Activated naive CD8-positive, alpha-beta T cell treated with anti-CD3 and anti-CD28 coated beads, Interleukin-2, amount 10 ng/mL, durations not matched to agents 7 days and 5 days (primary cell): ENCODE data around the gene TCEA2. TPM values are rescaled to one million over a fixed set of nuclear protein-coding genes. Genes with fewer than 3 reads are reported as not detected.

Experiments
- ATAC-seq: fragments of 150-1000 bp; cut with Tn5 transposase; one replicate; pipeline ENCODE4 v1.10.0; 2021; ENCODE audit warnings: low read depth, moderate library complexity
- POLR2A ChIA-PET: fragments of 350-600 bp; sonication (Branson Sonifier 250); formaldehyde crosslinking; loops from one replicate; lab custom pipeline; 2021; ENCODE audit warnings: antibody characterized with exemption; lab: Charles Lee
- DNase-seq: peaks from one replicate; pipeline ENCODE4 v3.0.0; 2021
- H3K27ac Mint-ChIP-seq: one replicate; pipeline ENCODE4 v1.8.0; 2022; ENCODE audit warnings: mild to moderate bottlenecking, mixed read lengths
- H3K27me3 Mint-ChIP-seq: one replicate; pipeline ENCODE4 v1.8.0; 2022; ENCODE audit warnings: mild to moderate bottlenecking, moderate library complexity, mixed read lengths
- H3K36me3 Mint-ChIP-seq: one replicate; pipeline ENCODE4 v1.8.0; 2021; ENCODE audit warnings: mild to moderate bottlenecking, mixed read lengths
- H3K4me1 Mint-ChIP-seq: one replicate; pipeline ENCODE4 v1.8.0; 2021; ENCODE audit warnings: mixed read lengths
- H3K4me3 Mint-ChIP-seq: one replicate; pipeline ENCODE4 v1.8.0; 2022; ENCODE audit warnings: mild to moderate bottlenecking, moderate library complexity, mixed read lengths
- H3K9me3 Mint-ChIP-seq: one replicate; pipeline ENCODE4 v1.8.0; 2021; ENCODE audit warnings: mixed read lengths
- total RNA-seq, 2 experiments: library from RNA; stranded (reverse); gene quantifications; one replicate each; pipeline ENCODE4 v1.2.3, GENCODE V29; 2021

TCEA2 gene
- total RNA-seq, 2 experiments from 2014 or later = 65.3 to 74.9 TPM

DNA sequence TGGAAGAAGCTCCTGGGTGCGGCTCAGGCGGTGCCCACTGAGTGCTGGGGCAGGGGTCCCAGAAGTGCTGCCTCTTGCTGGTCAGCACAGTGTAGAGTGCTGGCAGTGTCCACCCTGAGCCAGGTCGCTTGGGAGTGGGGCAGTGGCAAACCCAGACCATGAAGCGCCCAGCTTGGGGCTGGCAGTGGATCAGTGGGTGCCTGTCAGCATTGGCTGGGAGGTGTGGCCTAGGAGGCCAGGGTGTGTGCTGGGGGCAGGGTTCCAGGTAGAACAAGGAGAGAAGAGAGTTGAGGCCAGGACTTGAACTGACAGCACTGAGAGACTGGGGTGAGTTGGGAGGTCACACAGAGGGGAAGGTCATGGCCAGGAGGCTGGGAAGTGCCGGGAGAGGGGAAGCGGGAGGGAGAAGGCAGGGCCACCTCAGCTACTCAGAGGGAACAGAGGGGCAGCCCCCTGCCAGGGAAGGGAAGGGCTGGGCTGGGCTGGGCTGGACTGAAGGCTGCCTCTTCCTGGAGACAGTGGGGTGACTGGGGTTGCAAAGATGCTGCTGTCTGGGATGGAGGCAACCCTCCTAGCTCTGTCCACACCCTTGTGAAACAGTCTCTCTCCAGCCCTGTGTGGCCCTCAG is 4.1 kb downstream of the TCEA2 start:
- peak overlapping the region; percentile 38 for H3K4me3 Mint-ChIP-seq
- ATAC-seq (no peak), DNase-seq (no peak)
- H3K4me1 Mint-ChIP-seq = peaks cover 41% of the 10 kb centered on the region
- no peaks in the 10 kb centered on the region for H3K27me3 Mint-ChIP-seq
- H3K27ac Mint-ChIP-seq = peak overlapping the region; percentile 84
- H3K9me3 Mint-ChIP-seq = no peaks in the 10 kb centered on the region
- POLR2A ChIA-PET = interaction anchor here (1.2 to 7.4 kb wide), 2 partner anchors 11 to 29 kb away, joined by 3 to 114 read pairs; partner anchors contain the start of genes OPRL1 and RGS19
- no peaks in the 10 kb centered on the region for H3K36me3 Mint-ChIP-seq

DNA sequence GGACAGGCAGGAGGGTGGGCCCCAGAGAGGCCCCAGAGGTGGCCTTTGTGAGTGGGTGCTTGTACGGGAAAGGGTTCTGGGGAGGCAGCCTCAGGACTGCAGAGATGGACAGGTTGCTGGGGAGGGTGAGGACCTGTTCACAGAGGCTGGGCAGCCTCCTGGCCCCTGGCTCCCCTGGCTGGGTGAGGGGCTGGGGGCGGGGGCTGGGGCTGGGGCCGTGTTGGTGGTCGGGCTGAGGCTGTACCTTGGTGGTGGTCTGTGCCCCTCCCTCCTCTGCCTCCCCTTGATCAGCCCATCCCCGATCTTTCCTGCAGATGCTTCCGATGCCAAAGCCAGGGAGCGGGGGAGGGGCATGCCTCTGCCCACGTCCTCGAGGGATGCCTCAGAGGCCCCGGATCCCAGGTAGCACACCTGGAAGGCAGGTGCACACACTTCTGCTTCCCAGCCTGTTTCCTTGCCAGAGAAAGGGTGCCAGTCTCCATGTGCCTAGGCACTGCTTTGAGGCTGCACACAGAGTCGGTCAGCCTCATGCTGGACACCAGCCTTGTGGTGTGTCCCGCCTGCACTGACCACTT is 4.8 kb downstream of the TCEA2 start:
- Mint-ChIP-seq H3K36me3 (no peaks in the 10 kb centered on the region), H3K4me3 (peak overlapping the region; percentile 38), H3K27me3 (no peaks in the 10 kb centered on the region), H3K27ac (peak overlapping the region; percentile 84), H3K4me1 (peaks cover 44% of the 10 kb centered on the region), H3K9me3 (no peaks in the 10 kb centered on the region)
- POLR2A ChIA-PET = interaction anchor here (1.0 to 7.4 kb wide), 2 partner anchors 10 to 88 kb away, joined by 3 to 114 read pairs; partner anchors contain the start of genes OPRL1 and RGS19
- DNase-seq (no peak), ATAC-seq (no peak)

DNA sequence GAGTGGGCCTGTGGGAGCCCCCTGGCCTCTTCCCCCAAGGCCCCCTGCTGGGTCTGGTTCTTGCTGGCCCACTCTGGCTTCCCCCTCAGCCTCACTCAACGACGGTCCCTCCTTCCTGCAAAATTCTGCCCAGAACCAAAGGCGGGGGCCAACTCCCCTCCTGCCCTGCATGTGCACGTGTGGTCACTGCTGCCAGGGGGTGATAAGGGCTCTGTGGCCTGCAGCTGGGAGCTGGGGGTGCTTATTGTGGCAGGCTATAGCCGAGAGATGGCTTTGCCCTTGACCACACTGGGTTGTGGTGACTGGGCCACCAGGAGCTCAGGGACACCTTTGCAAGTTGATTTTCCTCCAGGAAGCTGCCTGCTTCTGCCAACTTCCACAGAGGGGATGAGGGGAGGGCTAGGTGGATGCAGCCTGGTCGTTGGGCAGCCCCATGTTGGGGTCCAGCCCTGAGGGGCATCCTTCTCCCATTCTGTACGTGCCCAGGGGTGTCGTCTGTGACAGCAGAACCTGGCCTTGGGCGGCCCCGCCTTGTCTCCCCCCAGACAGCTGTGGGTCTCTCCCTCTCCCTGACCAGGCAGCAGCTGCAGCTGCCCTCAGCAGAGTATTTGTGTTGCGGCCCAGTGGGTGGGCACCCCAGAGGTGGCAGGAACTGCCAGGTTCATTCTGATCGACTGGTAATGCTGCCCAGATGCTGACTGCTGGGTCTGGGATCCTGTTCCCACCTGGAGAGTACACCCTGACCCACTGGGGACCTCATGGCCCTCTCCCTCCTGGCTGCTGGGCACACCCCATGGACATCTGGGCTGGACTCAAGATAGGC is 5.6 kb downstream of the TCEA2 start:
- H3K4me3 Mint-ChIP-seq = no peak overlapping the region
- DNase-seq (no peak), ATAC-seq (no peak)
- no peak overlapping the region for H3K27ac Mint-ChIP-seq
- H3K4me1 Mint-ChIP-seq = peaks cover 46% of the 10 kb centered on the region
- POLR2A ChIA-PET = interaction anchor here (0.6 to 7.4 kb wide), 5 partner anchors 9 to 167 kb away, joined by 3 to 114 read pairs (median 3); partner anchors contain the start of genes OPRL1 and RGS19
- H3K36me3 Mint-ChIP-seq = peaks cover 4% of the 10 kb centered on the region
- no peaks in the 10 kb centered on the region for H3K9me3 Mint-ChIP-seq
- H3K27me3 Mint-ChIP-seq = no peaks in the 10 kb centered on the region

DNA sequence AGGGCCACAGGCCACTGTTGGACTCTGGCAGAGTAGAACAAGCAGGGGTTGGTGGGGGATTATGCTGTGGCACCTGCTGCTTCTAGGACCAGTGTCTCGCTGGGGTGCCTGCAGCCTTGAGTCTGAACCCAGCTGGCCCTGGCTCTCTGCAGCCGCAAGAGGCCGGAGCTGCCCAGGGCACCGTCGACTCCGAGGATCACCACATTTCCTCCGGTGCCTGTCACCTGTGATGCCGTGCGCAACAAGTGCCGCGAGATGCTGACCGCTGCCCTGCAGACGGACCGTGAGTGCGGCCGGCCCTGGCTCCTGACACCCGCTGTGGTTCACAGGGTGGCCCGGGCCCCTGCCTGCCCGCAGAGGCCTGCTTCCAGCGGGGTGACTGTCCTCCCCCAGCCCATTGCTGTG is 6.2 kb downstream of the TCEA2 start:
- H3K36me3 Mint-ChIP-seq = peaks cover 4% of the 10 kb centered on the region
- no peaks in the 10 kb centered on the region for H3K27me3 Mint-ChIP-seq
- no peaks in the 10 kb centered on the region for H3K9me3 Mint-ChIP-seq
- H3K27ac Mint-ChIP-seq = no peak overlapping the region
- POLR2A ChIA-PET = interaction anchor here (0.8 to 7.4 kb wide), 4 partner anchors 9 to 89 kb away, joined by 3 to 114 read pairs (median 3); partner anchors contain the start of genes OPRL1 and RGS19
- H3K4me3 Mint-ChIP-seq = no peak overlapping the region
- ATAC-seq (no peak), DNase-seq (no peak)
- H3K4me1 Mint-ChIP-seq = peaks cover 40% of the 10 kb centered on the region

DNA sequence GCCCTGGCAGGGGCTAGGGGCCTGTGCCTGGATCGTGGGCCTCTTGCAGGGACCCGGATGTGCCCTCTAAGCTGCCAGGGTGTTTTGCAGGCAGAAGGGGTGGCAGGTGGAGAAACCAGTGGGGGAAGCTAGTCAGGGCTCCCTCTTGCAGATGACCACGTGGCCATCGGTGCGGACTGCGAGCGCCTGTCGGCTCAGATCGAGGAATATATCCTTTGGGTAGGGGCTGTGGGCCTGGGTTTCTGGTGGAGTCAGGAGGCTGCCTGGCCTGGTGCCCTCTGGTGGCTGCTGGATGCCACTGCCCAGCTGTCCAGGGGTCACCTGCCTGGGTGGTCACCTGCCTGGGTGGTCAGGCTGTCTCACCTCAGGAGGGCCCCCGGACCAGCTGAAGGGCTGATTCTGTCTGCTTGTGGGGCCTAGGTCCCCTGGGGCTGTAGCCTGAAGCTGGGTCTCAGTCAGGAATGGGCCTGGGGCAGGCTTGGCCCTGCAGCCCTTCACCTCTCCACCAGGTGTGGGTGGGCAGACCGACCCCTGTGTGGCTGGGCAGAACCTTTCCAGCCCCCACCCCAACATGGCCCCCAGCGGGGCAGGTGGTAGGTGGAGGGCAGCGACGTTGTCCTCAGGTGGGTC is 6.7 kb downstream of the TCEA2 start:
- no peak for ATAC-seq
- Mint-ChIP-seq H3K4me1 (peaks cover 35% of the 10 kb centered on the region), H3K27me3 (no peaks in the 10 kb centered on the region), H3K27ac (no peak overlapping the region), H3K36me3 (peaks cover 4% of the 10 kb centered on the region), H3K9me3 (no peaks in the 10 kb centered on the region), H3K4me3 (no peak overlapping the region)
- no peak for DNase-seq
- POLR2A ChIA-PET = interaction anchor here (1.2 to 7.4 kb wide), 2 partner anchors 8 to 33 kb away, joined by 3 to 114 read pairs; partner anchors contain the start of genes OPRL1 and RGS19

DNA sequence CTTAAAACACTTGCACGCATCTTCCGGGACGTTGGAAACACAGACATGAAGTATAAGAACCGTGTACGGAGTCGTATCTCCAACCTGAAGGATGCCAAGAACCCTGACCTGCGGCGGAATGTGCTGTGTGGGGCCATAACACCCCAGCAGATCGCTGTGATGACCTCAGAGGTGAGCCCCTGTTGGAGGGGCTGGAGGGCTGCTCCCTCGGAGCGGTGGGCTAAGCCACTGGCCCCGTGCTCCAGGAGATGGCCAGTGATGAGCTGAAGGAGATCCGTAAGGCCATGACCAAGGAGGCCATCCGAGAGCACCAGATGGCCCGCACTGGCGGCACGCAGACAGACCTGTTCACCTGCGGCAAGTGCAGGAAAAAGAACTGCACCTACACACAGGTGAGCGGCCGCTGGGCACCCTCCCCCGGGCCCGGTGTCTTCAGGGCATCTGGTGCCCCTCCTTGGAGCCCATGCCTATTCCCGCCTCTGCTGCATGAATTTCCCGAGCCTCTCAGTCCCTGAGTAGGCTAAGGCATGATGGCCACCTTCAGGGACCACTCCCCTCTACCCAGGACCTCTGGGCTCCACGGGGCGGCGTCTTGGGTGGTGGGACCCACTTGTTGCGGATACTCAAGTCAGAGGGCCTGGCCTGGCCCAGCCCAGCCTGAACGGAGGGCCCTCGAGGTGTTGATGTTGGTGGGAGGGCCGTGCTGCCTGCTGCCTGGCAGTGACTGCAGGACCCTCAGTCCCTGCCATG is 7.4 kb downstream of the TCEA2 start:
- ATAC-seq = no peak
- POLR2A ChIA-PET = interaction anchor here (1.2 to 7.4 kb wide), 3 partner anchors 7 to 33 kb away, joined by 3 to 114 read pairs (median 6); partner anchors contain the start of genes OPRL1 and RGS19

DNA sequence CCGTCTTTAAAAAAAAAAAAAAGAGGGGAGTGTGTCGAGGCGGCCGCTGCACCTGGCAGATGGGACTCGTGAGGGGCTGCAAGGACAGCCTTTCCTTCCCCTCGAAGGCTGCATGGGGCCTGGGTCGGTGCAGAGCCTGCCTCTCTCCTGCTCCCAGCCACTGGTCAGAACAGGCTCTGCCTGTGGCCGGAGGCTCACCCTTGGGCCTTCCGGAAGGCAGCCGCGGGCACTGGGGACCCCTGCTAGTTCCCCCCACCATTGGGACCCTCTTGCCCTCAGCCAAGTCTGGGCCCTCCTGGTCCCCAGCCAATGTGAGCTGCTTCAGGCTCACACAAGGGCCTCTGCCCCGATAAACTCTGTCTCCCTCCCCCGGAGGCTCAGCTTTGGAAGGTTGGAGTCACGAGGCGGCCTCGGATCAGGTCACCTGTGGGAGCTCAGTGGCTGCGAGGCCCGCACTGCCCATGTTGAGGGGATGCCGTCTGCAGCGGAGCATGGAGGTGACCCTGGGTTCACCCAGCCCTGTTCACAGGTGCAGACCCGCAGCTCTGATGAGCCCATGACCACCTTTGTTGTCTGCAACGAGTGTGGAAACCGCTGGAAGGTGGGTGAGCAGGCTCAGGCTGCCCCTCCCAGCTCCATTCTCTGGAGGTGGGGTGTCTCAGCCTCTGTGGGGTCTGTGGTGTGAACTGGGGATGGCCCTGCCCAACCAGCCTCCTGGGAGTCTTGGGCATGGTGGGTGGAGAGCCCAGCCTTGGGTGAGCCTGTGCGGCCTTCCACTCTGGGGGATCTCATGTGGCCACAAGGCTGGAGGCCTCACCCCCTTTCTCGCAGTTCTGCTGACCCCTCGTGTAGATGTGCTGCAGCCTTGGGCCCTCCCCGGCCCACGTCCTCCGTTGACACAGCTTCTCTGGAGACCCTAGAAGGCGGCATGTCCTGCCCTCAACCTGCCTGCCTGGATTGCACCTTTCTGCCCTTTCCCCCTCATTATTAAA is 8.6 kb downstream of the TCEA2 start:
- peaks cover 9% of the 10 kb centered on the region for H3K36me3 Mint-ChIP-seq
- ATAC-seq (no peak), DNase-seq (no peak)
- H3K9me3 Mint-ChIP-seq = no peaks in the 10 kb centered on the region
- H3K27ac Mint-ChIP-seq = peak overlapping the region; percentile 69
- H3K27me3 Mint-ChIP-seq = no peaks in the 10 kb centered on the region
- POLR2A ChIA-PET = interaction anchor here (1.3 to 2.2 kb wide), 3 partner anchors 9 to 31 kb away, joined by 5 to 7 read pairs (median 6); partner anchors contain the start of genes LKAAEAR1 and TCEA2
- H3K4me1 Mint-ChIP-seq = peaks cover 27% of the 10 kb centered on the region
- no peak overlapping the region for H3K4me3 Mint-ChIP-seq

More for the DNA sequence above, 7.4 kb downstream of the TCEA2 start:
- peaks cover 5% of the 10 kb centered on the region for H3K36me3 Mint-ChIP-seq
- H3K27me3 Mint-ChIP-seq = no peaks in the 10 kb centered on the region
- no peaks in the 10 kb centered on the region for H3K9me3 Mint-ChIP-seq
- no peak for DNase-seq
- no peak overlapping the region for H3K27ac Mint-ChIP-seq
- H3K4me1 Mint-ChIP-seq = peaks cover 32% of the 10 kb centered on the region
- H3K4me3 Mint-ChIP-seq = no peak overlapping the region

DNA sequence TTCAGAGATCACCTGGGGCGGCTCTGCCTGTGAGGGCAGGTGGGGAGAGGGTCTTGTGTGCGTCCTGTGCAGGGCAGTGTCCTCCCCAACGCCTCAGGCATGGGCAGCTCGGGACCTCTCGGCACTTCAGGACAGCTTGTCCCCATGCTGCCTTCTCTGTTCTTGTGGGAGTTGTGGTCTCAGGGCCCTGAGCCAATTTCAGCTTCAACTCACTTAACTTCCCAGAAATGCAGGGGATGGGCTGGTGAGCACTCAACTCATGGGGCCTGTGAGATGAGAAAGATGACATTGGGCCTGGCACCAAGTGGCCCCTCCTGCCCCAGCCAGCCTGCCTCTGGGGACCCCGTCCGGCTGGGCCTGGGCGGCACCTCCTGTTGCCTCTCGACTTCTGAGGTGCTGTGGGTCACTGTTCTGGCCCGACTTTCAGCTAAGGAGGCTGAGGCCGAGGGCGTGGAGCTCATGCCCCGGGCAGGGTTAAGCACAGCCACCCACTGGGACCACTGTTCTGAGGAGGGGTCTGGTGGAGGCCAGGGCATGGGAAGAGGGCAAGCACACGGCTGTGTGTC is 9.6 kb downstream of the TCEA2 start:
- Mint-ChIP-seq H3K9me3 (no peaks in the 10 kb centered on the region), H3K36me3 (peaks cover 9% of the 10 kb centered on the region), H3K27me3 (no peaks in the 10 kb centered on the region), H3K4me3 (no peak overlapping the region), H3K27ac (peak overlapping the region; percentile 69), H3K4me1 (peaks cover 19% of the 10 kb centered on the region)
- POLR2A ChIA-PET = interaction anchor here (1.1 to 2.2 kb wide), 2 partner anchors 11 to 29 kb away, joined by 3 to 5 read pairs; partner anchors contain the start of gene LKAAEAR1
- DNase-seq = no peak
- no peak for ATAC-seq

DNA sequence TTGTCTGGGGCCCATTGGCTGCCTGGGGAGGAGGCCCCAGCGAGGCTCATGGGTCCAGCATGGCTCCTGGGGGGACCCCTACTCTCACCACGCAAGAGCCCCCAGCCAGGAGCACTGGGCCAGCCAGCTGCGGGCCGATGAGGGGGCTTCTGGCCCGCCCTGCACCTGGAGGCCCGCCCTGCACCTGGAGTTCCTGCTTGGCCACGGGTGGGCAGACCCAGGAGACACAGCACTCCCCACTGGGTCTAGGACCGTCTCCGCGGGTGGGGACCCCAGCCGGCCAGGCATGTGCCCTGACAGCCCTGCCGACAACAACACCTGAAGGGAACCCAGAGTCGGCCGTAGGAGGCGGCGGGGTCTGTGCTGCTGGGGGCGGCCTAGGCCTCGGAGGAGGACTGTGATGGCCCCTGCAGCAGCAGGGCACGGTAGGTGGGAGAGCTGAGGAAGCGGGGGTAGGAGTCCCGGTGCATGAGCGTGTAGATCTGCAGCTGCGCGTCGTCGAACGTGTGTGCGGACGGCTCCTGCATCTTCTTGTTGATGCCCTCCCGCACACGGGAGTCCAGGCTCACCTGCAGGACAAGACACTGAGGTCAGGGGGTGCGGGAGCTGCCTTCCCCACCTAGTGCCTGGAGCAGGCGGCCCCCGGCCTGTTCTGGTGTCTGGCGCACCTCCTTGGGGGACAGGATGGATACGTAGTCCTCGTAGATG is 10.6 kb downstream of the TCEA2 start:
- POLR2A ChIA-PET = interaction anchor here (0.6 kb wide), 1 partner anchor 547 kb away, joined by 4 read pairs; no protein-coding TSS in a partner anchor
- ATAC-seq (no peak), DNase-seq (no peak)
- Mint-ChIP-seq H3K4me1 (peaks cover 16% of the 10 kb centered on the region), H3K9me3 (no peaks in the 10 kb centered on the region), H3K27ac (no peak overlapping the region), H3K36me3 (peaks cover 12% of the 10 kb centered on the region), H3K4me3 (no peak overlapping the region), H3K27me3 (no peaks in the 10 kb centered on the region)

DNA sequence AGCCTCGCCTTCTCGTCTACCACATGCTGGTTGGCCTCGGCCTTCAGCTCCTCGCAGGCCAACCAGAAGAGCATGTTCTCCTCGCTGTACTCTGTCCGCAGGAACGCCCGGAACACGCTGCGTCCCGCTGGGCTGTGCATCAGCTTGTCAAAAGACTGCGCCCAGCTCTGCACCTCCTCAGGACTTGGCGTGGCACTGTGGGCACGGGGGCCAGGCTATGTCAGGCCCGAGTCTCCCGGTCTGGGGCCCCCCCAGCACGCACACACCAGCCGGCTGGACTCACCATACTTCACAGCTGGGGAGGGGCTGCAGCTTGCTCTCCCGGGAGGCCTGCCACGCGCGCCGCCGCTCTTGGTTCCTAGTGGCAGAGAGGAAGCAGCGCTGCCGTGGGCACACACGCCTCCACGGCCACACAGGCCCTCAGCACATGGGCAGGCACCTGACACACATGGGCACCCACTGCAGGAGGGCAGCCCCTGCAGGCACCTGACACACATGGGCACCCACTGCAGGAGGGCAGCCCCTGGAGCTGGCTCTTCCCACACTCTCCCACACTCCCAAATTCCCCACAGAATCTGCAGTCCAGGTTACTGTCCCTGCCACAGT is 11.3 kb downstream of the TCEA2 start:
- Mint-ChIP-seq H3K36me3 (peaks cover 14% of the 10 kb centered on the region), H3K4me3 (no peak overlapping the region), H3K27ac (no peak overlapping the region), H3K9me3 (no peaks in the 10 kb centered on the region), H3K4me1 (peaks cover 16% of the 10 kb centered on the region), H3K27me3 (no peaks in the 10 kb centered on the region)
- POLR2A ChIA-PET = interaction anchor here (0.6 to 7.0 kb wide), 2 partner anchors 7 to 548 kb away, joined by 4 to 114 read pairs; no protein-coding TSS in a partner anchor
- DNase-seq (no peak), ATAC-seq (no peak)
